ENCODE measurements around the gene NAXD.
"Not testable (repeated sequence)": the region's sequence is repeated elsewhere in the genome, so short reads cannot be mapped to it uniquely, and the experiment has no call there.

NAXD gene

DNA sequence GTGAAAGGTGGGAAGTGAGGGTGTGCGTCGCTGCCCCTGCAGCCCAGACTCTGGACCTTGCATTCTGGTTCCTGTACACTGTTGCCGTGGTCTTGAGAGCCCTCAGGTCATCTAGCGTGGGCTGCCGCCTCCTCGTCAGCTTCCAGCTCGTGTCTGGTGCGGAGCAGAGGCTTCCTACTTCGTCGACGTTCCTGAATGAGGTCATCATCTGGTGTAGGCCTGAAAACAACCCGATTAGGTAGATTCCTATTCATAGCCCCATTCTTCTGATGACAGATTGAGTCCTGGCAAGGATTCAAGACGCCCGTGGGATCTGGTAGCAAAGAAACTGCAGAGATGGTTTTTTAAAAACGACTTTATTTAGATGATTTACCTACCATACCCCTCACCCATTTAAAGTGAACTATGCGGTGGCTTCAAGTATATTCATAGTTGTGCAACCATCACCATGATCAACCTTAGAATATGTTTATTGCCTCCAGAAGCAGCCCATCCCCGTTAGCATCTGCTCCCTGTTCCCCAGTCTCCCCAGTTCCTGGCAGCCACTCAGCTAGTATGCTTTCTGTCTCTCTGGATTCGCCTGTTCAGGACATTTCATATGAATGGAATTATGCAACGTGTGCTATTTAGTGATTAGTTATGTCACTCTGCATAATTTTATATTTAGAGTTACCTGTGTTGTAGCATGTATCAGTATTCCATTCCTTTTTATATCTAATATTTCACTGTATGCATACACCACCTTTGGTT lies 13.8 kb downstream of the NAXD start:
- DNase-seq = no peak

DNA sequence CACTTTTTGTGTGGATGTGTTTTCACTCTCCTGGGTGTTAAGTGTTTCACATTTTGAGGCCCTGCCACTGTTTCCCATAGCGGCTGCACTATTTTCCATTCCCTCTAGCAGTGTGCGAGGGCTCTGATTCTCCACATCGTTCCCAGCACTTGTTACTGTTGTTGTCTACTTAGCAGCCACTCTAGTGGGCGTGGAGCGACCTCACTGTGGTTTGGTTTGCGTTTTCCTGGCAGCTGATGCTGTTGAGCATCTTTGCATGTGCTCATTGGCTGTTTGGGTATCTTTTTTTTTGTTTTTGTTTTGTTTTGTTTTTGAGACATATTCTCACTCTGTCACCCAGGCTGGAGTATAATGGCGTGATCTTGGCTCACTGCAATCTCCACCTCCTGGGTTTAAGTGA lies 14.4 kb downstream of the NAXD start:
- no peak for DNase-seq

GRCh38 chr13:110630566-110631119 lies 15.3 kb downstream of the NAXD start:
- no peak for DNase-seq

DNA sequence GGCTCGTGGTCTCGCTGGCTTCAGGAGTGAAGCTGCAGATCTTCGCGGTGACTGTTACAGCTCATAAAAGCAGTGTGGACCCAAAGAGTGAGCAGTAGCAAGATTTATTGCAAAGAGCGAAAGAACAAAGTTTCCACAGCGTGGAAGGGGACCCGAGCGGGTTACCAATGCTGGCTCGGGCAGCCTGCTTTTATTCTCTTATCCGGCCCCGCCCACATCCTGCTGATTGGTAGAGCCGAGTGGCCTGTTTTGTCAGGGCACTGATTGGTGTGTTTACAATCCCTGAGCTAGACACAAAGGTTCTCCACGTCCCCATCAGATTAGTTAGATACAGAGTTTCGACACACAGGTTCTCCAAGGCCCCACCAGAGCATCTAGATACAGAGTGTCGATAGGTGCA lies 16.9 kb downstream of the NAXD start:
- not testable (repeated sequence) for DNase-seq

DNA sequence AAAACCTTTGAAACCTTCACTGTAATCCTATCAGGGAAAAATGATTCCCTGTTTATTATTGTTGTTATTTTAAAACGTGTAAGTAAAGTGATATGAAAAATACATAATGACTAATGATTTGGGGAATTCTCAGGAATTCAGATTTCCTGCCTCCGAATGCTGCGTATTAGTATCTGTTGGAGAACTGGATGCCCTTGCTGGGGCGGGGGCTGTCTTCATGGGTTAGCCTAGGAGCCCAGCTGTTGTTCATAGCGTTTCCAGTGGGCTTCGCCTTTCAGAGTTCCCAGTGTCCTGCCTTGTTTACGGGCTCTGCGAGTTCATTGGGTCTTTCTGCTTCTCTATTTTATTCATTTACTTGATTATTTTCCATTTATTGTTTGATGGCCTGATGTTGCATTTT lies 18.4 kb downstream of the NAXD start:
- DNase-seq = no peak

- no peak for DNase-seq
Measured at GRCh38 chr13:110634558-110634957, 19.2 kb downstream of the NAXD start.

GRCh38 chr13:110635405-110636002 lies 20.2 kb downstream of the NAXD start:
- DNase-seq = no peak

DNA sequence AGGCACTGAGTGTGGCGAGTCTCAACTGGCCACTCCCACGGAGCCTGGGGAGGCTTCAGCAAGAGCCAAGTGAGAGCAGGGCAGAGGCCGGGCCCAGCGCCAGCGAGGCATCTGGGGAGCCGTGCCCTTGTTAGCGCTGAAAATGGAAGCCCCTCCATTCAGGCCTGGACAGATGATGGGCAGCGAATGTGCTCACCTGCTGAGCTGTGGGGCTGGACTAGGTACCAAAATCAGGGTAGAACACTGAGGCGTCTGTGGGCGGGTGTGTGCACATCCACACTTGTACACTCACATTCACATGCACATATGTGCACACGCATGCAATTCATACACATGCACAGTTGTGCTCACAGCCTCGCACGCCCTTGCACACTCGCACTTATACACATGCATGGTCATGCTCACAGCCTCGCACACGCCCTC lies 20.7 kb downstream of the NAXD start:
- no peak for DNase-seq

- DNase-seq = no peak
Measured at GRCh38 chr13:110636701-110637201, 21.4 kb downstream of the NAXD start.

DNA sequence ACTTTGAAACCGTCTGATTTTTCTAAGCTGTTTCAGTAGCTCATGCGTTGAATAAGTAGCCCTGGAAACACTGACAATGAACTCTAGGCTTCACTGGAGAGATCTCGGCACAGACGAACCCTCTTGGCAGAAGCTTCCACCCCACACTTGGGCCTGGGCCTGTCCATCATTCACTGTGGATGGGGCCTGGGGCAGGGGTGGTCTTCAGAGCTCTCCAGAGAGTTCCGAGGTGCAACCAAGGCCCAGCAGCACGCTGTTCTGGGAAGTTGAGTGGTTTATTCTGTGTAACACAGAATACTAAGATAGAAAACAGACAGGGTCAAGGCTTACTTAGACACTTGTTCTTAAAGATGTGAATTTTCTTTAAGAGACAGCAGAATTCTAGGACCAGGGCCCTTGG lies 21.9 kb downstream of the NAXD start:
- DNase-seq = no peak

GRCh38 chr13:110637747-110638146 lies 22.4 kb downstream of the NAXD start:
- DNase-seq = no peak

DNA sequence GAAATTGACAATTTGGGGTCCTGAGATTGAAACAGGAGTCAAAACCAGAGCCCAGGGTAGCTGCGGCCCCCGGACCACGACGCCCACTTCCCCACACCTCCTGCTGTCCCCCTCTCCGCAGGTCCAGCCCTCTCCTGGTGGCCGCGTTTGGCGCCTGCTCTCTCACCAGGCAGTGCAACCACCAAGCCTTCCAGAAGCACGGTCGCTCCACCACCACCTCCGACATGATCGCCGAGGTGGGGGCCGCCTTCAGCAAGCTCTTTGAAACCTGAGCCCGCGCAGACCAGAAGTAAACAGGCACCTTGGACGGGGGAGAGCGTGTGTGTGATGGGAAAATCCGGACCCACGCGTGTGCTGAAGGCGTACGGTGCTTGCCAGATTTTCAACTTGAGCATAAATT lies 22.9 kb downstream of the NAXD start:
- no peak for DNase-seq

DNA sequence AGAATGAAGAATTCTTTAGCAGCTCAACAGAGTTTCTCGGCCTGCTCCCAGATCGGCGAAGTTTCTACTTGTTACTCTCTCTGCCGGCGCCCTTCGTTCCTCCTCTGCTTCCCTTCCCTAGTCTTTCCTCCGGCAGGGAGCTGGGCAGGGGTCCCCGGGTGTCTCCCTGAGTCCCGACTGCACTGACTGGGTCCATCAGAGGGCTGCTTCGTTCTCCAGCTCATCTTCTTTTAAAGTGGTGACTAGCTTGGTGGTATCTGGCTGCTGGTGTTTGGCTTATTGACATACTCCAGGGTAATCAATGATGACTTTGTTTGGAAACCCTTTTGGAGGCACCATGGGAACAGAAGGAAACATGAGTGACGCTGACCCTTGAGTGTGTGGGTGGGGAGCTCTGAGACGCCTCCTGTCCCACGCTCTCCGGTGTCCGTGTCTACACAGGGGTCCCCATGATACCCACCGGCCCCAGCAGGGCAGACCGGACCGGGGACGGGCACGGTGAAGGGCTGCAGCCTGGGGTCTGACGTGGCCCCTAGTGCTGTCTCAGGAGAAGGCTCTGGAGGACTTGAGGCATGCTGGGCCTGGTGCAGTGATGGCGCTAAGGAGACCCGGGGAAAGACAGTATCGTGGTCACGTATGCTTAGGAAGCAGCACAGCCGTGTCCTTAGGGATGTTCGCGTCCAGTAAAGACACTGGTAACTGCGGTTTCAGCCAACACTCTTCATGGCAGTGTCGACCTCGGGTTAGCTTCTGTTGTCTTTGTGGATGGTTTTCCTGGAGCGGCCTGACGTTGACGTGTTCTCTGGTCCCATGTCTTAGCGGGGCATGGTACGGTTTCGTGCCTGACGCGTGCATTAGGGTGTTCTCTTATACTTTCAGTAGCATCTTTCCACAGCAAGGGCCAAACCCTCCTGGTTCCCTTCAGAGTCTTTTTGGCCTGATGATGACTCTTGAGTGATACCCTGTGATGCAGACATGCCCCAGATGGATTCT lies 23.8 kb downstream of the NAXD start:
- no peak for DNase-seq

DNA sequence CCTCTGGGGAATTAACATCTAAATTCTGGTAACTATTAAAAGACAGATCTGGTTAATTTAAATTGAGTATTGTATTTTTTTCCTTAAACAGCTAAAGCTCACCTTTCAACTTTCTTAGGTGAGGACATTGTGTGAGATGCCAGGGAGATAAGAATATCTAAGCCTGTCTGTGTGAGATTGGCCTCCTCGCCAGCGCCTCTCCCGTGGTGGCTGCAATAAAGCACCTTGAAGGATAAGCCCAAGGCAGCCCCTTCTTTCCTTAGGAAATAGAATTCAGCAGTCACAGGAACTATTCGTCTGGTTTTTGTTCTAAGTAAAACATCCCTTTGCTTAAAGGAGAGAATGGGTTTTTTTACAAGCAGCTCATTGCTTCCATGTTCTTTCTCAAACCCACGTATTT lies 24.6 kb downstream of the NAXD start:
- DNase-seq = no peak

DNA sequence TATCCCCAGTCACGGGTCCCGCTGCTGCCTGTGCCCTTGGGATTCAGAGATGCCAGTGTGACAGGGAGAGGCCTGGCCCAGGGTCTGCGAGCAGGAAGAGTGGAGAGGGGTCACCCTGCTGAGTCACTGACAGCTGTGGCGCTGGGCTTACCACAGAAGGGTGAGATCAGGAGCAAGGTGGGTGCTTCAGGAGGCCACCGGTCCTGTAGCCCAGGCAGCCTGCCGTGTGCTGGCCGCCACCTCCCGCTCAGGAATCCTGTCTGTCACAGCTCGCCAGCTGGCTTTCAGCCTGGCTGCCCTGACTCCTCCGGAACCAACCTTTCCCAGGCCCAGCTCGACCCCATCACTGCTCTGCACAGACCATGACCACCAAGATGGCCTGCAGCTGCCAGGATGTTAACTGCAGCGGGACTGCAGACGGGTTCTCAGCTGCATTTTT lies 25.3 kb downstream of the NAXD start:
- no peak for DNase-seq

- DNase-seq = no peak
Measured at GRCh38 chr13:110641055-110642015, 26.0 kb downstream of the NAXD start.

- DNase-seq = no peak
Measured at GRCh38 chr13:110642291-110642981, 27.1 kb downstream of the NAXD start.

DNA sequence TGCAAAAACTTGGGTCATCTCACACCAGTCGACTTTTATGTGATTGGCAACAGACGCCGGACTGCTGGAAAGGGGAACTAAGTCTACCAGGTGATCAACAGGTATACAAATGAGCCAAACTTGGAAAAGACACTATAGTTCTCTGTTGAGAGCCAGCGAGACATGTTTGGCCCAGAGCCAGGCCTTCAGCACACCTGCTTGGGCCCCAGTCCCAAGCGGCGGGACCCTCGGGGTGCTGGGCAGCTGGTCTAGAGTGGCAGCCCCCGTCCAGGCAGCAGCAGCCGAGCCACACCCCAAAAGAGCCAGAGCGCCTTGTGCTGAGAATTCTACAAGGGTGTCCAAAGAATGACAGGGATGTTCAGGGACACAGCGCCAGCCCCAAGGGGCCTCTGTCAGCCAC lies 28.0 kb downstream of the NAXD start:
- no peak for DNase-seq

GRCh38 chr13:110643768-110644421 lies 28.6 kb downstream of the NAXD start:
- DNase-seq = no peak

GRCh38 chr13:110644892-110645521 lies 29.7 kb downstream of the NAXD start:
- DNase-seq = no peak
